HG03520 (cell line): Measurements from ENCODE around the gene POP4.
"Not testable (repeated sequence)": the region's sequence is repeated elsewhere in the genome, so short reads cannot be mapped to it uniquely, and the experiment has no call there.

Experiments
- ATAC-seq: cut with Tn5 transposase; IDR thresholded peaks from one replicate; pipeline ENCODE4 v1.9.1; 2021; ENCODE audit warnings: mild to moderate bottlenecking, moderate library complexity; ENCODE audit not compliant: unreplicated experiment

The POP4 gene

DNA sequence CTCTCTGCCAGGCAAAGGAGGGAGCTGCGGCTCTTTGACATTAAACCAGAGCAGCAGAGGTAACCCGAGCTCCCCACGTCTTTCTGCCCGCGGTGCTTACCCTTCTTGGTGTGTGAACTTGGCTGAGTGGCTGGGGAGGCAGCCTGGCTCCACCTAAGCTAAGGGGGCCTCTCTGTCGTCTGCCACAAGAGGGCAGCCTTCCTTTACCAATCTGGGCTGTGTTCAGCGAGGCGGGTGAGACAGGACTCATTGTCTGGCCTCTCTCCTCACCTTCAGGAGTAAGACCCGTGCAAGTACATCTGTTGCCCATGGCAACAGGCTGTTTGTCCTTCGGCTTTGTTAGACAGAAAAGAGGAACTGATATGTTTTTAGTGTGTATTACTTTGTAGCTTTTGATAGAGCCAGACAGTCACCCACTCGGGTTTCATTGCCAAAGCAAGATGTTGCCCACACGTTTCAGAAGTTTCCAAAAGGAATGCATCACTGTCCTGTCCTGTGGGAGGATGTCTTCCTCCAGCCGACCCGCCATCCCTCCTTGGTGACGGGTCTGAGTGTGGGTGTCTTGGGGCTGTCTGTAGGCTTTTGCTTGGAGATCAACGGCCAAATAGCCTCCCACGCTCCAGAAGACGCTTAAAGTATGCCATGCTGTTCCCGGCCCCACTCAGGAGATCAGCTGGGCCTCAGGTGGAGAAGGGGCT, 4.6 kb downstream of the POP4 start:
- ATAC-seq, result peak; percentile 78

DNA sequence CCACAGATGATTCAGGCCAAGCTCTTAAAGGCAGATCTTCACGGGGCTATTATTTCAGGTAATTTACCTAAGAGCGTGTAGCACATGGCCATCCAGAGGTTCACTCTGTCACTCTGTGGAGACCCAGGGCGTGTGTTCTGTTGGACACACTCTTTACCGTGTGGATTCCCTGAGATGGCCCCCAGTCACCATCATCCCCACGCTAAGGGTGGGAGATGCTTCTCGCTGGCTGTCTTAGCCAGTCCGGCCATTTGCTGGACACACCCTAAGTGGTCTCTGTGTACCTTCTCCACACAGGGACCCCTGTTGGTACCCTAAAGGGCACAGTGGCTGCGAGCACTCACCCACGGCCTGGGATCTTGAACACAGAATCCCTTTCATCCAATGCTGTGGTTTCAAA, 6.0 kb downstream of the POP4 start:
- no peak for ATAC-seq

DNA sequence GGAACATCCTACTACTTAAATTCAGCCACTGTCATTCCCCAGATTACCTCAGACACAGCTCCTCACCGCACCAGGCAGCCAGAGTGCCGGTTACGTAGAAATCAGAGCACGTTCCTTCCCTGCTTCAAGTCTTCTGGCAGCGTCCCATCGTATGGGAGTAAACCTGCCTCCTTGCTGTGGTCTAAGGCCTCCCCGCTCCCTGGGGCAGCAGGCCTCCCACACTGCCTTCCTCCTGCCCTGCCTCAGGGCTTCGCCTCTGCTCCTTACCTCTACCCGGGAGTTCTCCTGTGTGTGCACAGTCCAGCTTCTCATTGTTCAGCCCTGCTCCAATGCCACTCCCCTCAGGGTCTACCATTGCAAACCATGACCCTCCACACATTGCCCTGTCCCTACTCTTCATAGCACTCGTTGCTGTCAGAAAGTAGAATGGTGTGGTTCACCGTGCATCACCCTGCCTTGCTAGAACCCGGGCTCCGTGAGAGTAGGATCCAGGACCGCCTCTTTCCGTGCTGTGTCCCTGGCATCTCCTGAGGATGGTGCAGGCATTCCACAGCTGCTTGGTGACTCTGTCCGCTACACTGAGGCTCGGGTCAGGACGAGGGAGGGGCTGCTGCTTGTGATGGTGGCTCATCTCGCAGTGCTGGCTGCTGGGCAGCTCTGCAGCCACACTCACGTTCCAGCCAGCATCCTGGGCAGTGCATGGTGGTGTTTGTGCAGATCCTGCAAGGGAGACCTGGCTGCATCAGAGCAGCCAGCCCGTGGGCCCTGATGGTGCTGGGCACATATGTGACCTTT, 6.9 kb downstream of the POP4 start:
- ATAC-seq, result no peak

DNA sequence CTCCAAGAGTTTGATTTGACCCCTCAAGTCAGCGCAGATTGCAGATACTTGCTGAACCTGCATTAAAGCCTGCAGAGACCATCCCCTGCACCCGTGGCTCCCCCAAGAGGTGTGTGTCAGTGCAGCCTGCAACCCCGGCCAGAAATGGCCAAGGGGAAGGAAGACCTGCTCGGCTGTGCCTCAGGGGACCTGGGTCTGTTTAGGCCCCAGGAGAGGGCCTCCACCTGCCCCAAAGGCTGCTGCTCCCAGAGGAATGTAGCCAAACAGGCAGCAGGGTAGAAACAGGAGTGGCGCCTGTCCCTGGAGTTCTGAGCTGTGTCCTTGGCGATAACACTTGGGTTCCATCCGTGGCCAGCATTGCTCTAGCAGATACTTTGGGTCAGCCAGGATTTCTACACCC, 8.0 kb downstream of the POP4 start:
- no peak for ATAC-seq

DNA sequence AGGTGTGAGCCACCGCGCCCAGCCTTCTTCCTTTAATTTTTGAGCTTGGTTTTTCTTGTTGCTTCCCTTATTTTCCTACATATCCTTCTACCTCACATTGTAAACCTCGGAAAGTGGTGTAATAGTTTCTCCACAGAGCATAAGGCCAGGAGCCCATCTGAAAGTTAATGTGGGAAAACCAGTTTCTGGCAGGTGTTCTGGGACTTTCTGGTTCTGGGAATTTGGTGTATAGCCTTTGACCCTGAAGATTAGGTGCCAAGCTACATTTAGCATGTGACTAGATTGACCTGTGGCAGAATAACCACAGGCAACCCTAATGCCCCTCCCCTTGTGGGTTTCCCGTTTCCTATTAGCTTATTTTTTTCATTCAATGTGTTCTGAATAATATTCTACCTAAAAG, 8.7 kb downstream of the POP4 start:
- no peak for ATAC-seq

DNA sequence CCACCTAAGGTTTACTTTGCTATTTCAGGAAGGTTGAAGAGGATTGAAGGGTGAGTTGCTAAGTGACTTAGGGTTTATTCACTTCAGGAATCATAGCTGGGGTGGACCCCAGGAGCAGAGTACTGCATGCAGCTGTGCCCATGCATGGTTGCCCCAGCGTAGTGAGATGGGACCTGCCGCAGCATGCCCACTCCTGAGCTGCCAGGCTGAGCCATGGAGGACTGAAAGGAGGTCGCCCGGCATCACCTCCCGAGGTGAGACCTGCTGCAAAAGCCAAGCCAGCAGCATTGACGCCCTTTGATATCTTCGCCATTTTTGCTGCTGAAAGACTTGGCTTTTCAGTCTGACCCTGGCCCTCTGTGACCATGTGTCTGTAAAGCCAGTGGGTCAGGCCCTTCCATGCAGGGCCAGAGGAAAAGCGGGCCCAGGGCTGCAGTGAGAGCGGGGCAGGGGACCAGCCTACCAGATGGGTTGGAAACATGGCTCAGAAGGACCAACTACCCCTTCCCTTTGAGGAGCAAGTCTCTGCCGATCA, 9.9 kb downstream of the POP4 start:
- no peak for ATAC-seq

DNA sequence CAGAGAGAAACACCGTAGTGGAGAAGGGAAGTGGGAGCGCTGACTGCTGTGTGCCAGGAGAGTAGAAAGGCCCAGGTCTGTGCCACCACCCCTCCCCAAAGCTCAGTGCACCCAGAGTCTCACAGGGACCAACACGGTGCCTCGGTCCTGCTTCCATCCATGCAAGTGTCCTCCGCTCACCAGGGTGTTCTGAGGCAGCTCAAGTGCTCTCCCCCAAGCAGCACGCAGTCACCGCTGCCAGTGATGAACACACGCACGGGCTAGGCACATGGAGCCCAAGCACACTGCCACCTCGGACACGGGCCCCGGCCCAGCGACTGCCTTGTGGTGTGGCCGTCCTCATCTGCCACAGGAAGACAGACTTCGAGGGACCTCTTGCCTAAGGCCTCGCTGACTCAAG, 10.5 kb downstream of the POP4 start:
- ATAC-seq, result no peak

DNA sequence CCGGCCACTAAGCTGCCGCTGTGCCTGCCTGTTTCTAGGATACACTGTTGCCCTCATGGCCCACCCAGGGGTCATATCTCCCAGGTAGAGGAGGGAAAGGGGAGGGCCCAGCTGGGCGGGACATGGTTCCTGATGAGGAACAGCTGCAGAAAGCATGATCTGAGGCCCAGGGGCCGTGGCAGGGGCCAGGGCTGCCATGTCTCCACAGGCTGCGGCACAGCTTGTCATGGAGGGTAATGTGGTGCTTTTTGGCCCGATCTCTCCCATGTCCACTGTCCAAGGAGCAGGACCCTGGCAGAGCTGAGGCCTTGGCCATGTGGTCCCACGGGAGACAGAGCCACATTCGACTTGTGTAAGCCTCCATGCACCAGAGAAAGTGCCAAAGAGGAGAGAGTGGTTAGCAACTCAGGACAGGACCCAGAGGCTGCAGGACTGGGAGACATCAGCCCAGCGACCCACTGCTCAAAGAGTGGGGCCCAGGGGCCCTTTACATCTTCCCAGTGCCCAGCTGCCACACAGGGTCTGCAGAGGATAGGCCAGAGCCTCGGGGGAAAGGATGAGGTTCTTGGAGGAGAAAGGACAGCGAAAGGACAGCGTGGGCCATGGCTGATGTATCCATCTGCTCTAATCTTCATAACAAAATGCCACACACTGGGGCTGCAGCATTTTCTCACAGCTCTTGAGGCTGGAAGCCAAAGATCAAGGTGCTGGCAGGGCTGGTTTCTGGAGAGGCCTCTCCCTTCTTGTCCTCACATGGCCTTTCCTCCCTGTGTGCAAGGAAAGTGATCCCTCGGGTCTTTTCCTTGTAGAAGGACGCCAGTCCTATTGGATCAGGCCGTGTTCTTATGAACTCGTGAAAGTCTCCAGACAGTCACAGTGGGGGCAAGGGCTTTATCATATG, 11.5 kb downstream of the POP4 start:
- no peak for ATAC-seq

DNA sequence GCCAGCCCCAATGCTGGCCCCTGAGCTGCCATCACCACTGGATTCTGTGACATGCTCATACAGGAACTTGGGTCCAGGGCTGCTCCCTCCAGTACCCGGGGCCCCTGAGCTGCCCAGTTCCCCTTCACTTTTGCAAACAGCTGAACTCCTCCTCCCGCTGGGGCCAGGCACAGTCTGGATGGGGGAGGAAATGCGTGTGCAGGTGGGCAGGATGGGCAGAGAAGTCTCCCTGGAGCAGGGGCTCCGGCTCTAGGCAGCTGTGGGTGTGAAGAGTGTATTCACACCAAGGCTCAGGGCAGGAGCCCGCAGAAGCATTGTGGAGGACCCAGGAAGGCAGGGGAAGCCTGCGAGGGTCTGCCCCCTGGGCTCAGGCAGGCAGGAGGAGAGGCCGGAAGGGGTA, 12.4 kb downstream of the POP4 start:
- no peak for ATAC-seq

DNA sequence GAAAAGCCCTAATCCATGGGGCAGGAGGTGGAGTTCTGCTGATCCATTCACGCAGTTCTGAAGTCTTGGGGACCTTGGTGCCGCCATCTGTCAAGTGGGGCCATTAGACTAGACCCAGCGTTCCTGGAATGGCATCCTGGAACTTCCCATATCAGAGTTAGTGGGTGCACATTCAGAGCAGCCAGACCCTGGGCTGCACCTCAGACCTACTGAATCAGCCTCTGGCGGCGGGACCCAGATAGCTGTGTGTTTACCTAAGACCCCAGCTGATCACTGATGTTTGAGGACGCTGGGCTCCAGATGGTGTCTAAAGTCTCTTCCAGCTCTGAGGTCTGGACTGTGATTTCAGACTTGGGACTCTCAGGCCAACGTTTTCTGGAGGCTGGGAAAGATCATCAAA, 12.8 kb downstream of the POP4 start:
- no peak for ATAC-seq

DNA sequence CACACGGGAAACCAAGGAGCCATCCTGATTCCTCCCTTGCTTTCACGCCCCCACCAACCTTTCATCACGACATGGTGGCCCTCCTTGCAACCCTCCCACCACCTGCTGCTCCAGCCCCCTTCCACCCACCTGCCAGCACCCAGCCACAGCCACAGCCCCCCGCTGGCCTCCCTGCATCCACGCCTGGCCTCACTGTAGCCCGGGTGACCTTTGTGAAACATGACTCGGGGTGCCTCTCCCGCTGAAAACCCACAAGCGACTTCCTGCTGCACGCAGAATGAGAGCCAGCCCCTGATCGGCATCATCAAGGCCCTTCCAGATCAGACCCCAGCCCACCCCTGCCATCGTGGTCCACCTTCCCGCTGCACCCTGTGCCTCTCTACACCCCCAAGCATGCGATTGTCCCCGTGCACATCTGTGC, 14.9 kb downstream of the POP4 start:
- no peak for ATAC-seq

DNA sequence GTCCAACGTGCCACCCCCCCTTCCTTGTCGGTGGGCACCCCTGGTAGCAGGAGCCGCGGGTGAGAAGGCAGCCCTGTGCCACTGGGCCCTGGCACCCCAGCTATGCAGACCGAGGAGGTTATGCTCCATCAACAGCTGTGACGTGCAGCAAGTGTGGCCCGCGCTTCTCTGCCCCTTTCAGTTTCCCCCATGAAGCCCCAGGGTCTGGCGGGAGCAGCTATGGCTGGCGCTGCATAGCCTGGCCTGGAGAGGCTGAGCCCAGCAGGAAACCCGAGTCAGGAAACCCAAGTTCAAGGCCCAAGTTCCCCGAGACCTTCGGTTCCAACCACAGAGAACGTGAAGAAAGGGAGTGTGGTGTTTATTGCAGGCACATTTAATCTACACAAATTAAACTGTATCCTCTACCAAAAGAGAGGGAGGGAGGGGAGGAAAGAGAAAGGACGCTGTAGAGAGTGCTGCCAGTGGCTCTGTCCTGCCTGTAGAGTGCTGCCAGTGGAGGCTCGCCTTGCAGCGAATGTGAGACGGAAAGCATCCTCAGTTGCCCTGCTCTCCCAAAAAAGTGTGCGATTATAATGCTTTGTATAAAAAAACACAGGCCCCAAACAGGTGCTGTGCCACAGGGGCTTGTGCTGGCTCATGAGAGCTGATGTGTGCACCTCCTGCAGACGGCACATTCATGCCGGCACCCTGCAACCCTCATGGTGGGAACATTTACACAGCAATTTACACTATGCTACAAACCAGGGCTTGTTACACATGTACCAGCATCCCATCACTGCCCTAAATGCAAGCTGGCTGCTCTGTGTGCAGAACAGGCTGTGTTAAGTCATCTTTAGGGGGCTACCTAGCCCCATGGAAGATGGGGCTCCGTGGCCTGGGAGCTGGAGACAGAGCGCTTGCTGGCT, 16.3 kb downstream of the POP4 start:
- ATAC-seq, result no peak

DNA sequence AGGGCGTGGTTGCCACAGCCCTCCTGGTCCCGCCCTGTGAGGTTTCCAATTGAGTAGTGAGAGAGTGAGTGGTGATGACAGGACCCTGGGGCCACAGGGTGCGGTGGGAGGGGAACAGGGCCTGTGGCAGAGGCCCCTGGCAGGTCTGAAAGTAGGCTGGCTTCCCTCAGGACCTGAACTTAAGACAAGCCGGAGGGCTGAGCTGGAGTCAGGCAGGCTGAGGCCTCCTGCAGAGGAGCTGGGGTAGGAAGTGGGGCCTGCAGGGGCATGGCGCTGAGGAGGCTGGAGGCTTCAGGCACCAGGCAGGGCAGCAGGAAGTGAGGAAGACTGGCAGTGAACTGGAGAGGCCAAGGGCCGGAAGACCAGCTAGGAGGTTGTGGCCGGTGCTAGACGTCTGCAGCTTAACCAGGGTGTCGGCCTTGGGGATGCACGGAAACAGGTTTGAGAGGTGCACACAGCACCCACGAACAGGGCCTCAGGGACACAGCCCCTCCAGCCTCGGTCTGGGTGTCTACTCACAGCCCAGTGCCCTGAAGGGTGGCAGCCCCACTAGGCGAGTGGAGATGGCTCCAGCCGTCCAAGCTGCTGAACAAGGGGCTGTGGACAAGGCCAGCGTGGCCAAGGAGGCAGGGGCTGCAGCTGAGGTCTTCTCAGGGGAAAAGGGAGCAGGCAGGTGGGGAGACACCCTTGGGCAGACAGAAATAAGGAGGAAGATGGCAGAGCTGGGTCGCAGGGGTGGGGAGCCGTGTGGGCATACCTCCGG, 17.8 kb downstream of the POP4 start:
- ATAC-seq, result peak; percentile 62

DNA sequence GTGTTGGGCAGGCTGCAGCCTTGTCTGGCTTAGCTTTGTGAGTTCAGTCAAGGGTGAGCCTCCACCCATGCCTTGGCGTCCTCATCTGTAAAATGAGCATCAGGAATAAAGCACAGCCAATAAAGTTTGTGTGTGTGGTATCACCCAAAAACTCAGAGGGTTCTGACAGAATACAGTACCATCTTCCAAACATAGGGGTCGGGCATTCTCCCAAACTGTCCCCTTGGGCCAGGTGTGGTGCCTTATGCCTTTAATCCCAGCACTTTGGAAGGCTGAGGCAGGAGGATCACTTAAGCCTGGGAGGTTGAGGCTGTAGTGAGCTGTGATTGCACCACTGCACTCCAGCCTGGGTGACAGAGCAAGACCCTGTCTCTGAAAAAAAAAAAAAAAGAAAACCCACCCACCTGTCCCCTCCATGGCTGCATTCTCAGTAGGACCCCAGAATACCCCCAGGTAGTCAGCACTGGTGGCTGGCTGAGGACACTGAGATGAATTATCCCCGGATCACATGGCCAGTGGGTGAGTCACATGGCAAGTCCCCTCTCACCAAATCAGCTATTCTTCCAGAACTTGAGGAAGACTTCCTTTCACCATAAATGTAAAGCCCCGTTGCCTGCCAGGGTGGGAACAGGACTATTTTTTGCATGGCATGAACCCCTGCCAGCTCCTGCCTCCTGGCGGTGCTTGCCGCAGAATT, 18.6 kb downstream of the POP4 start:
- no peak for ATAC-seq

DNA sequence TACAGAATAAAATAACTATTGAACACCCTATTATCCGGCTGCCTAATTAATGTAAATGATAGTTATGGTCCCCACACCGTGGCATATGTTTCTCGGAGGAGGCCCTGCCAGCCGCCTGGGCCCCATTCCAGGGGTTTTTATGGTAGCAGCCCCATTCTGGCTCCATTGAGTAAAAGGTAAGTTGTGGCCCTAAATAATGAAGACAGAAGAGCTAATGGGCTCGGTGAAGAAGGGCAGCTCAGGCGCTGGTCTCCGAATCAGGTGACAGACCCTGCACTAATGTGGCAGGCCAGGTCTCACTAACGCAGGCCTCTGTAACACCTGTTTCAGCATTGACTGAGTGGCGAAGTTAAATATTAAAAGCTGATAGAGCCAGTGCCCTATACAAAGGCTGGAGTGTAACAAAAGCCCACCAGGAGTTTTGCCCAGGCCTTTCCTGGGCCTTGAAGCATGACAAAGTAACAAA, 19.1 kb downstream of the POP4 start:
- ATAC-seq, result no peak

DNA sequence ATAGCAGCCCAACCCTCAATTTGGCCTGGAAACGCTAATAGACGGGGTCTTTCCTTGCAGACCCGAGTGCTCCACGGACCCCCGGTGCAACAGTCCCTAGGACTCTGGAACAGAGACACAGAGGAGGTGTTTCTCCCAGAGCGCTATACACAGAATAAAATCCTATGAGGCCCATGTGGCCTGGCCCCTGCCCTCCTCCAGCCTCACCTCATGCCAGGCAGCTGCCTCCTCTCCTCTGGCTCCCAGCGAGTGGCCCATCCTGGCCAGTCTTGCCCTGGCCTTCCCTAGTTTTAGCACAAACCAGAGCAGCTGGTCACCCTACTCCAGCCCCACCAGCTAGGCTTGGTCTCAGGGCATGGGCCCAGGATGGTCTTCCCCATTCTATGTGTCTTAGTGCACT, 20.3 kb downstream of the POP4 start:
- ATAC-seq, result no peak

DNA sequence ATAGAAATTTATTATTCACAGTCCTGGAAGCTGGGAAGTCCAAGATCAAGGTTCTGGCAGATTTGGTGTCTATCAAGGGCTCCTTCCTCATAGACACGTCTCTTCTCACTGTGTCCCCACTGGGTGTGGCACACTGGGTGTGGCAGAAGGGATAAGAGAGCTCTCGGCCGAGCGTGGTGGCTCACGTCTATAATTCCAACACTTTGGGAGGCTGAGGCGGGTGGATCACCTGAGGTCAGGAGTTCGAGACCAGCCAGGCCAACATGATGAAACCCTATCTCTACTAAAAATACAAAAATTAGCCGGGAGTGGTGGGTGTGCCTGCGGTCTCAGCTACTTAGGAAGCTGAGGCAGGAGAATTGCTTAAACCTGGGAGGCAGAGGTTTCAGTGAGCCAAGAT, 20.7 kb downstream of the POP4 start:
- not testable (repeated sequence) for ATAC-seq

DNA sequence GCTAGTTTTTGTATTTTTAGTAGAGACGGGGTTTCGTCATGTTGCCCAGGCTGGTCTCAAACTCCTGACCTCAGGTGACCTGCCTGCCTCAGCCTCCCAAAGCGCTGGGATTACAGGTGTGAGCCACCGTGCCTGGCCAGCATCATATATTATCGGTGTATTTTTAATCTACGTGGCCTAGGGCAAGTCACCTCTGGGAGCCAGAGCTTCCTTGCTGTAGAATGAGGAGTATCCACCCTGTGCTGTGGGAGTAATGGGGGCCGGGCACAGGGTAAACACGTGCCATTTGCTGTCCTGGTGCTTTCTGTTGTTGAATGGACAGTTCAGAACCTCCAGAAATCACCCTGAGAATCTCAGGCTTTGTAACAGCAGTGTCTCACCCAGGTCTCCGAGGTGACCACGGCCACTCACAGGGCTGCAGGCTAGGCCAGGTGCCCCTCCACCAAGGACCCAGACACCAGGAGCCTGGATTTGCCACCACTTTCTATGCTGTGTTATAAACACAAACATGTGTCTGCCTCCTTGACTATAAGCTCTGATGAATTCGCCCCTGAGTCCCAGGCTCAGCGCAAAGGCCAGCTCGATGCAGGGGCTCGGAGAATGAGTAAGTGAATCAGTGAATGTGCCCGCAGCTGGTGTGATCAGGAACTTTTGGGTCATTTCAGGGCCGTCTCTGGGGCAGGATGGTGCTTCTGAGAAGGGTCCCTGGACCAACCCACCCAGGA, 22.7 kb downstream of the POP4 start:
- no peak for ATAC-seq
